NCI-H2196 (cell line): ENCODE measurements around the gene PTTG1IP.

Experiments used
- DNase-seq: peaks from one replicate; lab custom pipeline; 2025; ENCODE audit not compliant: unreplicated experiment; lab: John Stamatoyannopoulos, UW

Gene PTTG1IP

DNA sequence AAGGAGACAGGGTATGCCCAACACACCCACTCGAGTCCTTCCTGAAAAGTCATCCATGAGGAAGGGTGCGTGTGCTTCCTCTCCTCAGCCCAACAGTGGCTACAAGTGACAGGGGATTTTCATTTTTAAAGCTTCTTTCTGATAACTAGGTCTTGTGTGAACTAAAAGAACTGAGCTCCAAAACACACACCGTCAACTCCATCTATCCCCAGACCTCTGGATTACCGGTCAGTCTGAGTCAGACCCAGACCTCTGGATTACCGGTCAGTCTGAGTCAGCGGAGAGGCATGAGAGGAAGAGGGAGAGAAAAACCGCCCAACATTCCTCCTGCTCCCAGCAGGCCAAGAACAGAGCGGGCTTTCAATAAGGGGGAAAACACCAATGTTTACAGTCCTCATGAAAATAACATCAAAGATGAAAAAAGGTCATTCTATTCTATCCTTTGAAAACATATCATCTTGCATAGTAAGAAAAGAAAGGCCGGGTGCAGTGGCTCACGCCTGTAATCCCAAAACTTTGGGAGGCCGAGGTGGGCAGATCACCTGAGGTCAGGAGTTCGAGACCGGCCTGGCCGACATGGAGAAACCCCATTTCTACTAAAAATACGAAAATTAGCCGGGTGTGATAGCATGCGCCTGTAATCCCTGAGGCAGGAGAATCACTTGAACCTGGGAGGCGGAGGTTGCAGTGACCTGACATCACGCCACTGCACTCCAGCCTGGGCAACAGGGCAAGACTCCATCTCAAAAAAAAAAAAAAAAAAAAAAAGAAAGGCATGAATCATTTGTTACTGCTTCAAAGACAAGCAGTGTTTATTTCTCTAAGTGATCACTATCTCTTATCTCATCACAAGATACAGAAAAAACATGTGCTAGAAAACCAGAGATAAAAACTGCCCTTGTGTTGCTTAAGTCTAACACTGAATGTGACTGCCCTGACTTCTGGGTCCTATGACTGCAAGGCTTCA, 3.4 kb downstream of the PTTG1IP start:
- DNase-seq: no peak

DNA sequence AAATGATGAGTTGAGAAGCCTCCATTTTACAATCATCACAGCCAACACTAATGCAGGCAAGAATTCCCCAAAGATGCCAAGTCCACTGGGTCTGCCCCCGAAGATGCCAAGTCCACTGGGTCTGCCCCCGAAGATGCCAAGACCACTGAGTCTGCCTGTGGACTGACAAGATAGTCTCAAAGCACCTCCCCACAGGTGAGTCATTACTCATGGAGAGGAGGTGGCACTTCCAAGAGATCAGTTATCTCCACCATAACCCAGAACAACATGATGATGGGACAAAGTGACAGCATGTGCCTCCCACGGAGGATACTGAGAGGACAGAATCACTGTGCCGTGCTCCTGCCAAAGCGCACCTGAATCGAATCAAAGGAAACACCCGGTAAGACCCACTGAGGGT, 4.8 kb downstream of the PTTG1IP start:
- no peak for DNase-seq

DNA sequence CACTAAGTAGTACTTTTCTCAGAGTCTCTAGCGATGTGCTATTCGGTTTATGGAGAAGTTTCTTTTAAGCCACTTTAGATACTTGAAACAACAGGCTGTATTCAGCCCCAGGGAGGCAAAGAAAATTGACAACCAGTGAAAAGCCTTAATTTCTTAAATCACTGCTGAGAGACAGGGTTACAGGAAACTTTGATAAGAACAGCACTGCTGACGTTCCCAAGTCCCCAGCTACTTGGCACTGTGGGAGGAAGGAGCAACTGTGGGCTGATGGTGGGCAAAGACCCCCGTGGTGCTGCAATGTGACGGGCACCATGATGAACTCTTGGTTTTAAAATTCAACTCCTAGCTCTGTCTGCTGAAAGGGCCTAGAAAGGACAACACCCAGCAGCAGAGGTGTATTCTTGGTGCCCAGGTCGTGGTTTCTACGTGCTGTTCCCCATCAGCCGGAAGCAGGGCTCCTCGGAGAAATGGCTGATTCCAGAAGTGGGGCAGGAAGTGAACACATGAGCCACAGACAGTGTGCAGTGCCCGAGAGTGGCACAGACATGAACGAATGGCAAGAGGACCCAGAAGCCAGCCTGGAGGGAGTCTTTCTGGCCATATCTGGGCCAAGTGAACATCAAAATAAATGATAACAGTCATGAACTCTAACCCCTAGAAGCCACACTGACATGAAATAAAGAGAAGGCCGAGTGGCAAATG, 5.3 kb downstream of the PTTG1IP start:
- DNase-seq: no peak

DNA sequence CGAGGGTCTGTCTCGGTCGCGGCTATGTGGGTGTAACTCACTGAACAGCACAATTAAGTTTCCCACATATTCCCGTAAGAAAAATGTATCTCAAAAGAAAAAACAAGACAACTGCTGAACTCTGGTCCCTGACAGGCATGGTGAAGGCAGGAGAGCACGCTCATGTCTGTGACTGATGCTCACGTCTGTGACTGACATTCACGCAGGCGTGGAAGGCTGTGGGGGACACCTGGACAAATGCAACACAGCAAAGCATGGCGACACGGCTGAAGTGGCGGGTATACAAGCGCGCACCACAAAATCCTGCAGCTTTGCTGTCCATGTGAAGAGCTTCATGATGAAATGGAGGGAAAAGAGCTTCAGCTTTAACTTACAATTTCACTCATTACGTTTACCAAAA, 6.0 kb downstream of the PTTG1IP start:
- no peak for DNase-seq

DNA sequence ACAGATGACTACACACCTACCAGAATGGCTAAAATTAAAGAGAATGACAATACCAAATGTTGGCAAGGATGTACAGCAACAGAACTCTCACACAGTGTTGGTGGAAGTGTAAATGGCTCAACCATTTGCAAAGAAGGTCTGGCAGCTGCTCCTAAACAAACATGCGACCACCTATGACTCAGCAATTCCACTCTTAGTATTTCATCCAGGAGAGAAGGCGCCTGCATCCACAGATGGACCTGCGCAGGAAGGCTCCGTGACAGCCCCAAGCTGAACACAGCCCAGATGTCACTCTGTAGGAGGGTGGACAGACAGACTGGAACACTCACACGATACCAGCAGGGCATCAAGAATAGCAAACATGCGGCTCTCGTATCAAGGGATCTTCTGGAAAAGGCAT, 6.7 kb downstream of the PTTG1IP start:
- DNase-seq: no peak

DNA sequence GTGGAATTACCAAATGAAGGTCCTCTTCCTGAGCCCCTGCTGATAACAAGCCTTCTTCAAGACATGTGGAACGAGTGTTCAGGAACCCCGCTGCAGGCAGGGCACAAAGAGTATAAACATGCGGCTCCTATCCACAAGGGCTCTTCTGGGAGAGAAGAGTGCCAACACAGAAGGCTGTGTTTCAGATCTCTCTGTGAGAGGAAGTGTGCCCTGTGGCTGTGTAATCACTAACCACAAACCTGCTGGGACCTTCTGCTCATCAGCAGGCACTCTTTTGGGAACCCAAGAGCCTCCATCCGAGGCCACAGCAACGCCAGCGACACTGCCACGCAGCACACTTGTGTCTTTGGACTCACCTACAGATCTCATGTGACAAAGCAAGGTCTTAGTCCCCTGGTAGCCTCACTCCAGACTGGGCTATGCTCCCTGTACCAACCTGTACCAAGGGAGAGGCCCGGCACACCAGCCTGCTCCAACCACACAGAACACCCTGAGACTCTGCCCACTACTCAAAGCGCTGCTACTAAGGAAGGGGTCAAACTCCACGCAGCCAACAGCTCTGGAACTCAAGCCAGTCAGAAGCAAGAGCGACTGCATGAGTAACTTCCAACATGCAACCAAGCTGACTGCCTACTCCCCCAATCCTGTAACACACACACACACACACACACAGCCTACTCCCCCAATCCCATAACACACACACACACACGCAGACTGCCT, 7.8 kb downstream of the PTTG1IP start:
- no peak for DNase-seq

DNA sequence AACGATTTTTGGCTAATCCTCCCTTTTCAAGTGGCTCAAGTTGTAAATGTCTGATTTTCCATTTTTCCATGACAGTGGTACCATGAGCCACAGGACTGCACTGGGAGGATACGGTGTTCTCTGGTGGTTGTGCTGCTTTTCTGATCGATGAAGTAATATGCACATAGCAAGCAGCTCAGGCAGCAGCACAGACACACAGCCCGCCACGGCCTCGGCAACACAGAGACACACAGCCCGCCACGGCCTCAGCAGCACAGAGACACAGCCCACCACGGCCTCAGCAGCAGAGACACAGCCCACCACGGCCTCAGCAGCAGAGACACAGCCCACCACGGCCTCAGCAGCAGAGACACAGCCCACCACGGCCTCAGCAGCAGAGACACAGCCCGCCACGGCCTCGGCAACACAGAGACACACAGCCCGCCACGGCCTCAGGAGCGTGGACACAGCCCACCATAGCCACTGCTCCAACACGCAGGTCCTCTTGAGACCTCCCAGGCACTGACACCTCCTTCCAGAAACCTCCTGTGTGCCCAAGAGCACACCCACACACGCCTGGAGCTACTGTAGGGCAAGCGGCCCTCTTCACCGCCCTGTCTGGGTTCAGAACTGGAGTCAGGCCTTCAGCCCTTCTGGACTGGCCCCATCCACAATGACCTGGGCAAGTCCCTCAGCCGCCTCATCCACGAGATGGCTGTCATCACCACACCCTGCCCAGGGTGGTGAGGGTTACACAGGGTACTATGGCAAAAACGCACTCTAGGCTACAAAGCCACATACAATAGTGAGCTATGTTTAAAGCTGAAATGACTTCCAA, 10.4 kb downstream of the PTTG1IP start:
- DNase-seq: no peak

DNA sequence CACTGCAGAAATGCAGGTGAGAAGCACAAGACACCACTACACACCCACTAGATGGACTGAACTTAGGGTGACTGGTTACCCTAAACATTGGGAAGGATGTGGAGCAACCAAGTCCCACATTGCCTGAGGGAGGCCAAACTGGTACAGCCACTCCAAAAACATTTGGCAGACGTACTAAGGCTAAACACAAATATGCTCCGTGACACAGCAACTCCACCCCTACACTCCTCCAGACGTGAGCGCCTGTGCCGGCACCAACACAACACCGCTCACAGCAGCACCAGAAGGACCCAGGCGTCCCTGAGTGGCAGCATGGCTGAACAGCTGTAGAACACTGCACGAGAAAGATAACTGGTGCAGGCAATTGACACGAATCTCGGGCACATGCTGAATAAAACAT, 14.7 kb downstream of the PTTG1IP start:
- DNase-seq: no peak

DNA sequence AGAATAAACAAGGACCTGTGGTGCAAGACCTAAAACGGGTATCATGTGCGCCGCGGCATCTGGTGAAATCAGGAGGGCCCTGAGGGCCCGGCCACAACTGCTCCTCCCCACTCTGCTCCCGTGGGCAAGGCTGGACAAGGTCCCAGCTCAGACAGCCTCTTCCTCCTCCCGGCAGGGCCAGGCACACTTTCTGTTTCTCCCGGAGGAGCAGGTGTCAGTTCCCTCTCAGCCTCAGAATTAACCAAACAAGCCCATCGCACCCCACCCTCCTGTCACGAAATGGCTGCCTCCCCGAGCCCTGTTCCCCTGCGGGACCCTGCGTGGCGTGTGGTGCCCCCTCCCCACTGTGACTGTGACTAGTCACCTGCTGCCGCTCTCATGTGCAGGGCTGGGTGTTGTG, 15.2 kb downstream of the PTTG1IP start:
- no peak for DNase-seq

DNA sequence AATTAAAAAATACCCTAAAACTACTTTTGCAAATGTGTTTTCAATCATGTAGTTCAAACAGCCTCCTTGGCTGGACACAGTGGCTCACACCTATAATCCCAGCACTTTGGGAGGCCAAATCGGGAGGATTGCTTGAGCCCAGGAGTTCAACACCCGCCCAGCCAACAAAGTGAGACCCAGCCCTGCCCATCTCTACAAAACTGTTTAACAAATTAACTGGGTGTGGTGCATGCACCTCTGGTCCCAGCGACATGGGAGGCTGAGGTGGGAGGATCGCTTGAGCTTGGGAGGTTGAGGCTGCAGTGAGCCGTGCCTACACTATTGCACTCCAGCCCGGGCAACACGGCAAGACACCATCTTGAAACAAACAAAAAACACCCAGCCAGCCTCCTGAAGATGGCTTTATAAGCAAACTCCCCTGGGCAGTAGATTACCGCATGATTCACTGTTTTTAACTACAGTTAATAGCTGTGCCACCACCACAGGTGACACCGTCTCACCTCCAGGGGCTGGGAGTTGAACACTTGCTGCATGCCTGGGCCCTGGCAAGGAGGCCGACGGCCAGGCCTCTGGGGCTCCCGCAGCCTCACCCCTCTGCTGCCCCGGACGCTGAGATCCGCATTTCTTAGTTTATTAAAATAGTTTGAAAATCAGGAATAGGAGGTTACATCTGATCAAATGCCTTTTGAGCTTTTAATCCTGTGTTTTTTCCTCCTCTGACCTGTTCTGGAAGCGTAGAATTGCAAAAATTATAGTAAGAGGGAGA, 16.2 kb downstream of the PTTG1IP start:
- no peak for DNase-seq

DNA sequence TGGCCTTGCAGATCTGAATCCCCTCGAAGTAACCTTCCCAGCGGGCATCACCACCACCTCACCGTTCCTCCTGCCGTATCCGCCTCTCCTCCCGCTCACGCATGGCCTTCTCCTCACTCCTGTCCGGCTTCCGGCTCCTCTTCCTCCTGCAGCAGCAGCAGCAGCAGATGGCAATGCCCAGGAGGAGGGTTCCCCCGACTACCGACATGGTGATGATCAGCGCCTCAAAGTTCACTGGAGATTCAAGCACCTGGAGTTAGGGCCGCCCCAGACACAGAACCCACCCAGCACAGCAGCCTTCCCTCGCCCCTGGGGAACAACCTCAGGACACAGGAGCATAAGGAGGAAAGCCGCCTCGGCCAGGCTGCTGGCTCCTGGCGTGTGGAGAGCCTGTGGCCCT, 17.4 kb downstream of the PTTG1IP start:
- DNase-seq: no peak

DNA sequence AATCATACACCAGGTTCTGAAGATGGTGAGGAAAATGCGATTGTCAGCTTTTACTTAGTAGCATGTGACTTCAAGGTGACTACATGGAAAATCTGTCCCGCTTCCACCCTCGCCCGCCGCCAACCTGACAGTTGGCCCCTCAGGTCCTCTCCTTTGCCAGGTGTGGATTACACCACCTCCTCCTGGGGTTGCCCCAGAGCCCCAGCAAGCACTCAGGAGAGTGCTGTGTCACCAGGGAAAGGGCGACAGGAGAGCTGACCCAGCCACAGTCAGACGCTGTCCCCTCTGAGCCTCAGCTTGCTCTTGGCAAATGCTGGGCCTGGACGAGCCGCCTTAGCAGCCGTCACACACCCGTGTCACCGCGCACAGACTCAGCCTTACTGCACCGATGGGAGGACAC, 17.9 kb downstream of the PTTG1IP start:
- DNase-seq: no peak

DNA sequence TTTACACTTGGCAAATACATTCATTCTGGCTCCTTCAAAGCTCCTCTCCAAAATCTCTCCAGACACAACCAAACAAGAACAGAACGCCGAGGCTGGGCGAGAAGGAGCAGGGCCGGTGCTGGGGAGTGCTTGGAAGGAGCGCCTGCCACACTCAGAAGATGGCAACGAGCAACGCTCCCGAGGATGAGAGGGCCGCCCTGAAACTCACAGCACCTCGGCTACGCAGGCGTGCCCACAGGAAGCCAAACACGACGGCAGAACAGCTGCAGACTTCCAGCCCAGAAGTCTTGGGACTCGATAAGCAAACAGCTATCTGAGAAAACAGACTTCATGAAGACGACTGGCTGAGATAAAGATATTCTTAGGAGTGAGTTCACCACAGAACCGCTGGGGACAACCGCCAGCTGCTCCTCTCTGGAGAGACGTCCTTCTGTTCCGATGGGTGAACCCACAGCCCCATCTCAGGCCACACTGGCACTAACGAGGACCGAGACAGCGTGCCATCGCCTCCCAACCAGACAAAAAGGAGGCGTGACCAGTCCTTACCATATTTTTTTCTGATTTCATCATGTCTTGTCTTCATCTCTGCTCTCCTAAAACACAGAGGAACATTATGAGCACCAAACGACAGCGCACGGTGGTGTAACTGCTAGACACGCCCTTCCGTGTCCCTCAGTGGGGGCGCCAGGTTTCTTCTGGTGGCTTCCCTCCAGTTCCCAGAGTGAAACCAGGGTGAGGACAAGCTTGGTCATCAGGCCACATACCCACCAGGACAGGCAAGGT, 18.6 kb downstream of the PTTG1IP start:
- no peak for DNase-seq

DNA sequence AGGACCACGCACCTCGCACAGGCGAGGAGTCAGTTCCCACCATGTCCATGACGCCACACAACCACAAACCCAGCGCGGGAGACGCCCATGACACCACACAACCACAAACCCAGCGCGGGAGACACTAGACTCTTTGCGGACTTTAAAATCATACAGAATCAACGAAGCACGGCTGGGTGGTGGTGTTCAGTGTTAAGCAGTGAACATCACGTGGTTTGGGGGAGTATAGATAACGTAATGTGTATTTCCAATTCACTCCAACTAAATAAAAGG, 19.2 kb downstream of the PTTG1IP start:
- no peak for DNase-seq

DNA sequence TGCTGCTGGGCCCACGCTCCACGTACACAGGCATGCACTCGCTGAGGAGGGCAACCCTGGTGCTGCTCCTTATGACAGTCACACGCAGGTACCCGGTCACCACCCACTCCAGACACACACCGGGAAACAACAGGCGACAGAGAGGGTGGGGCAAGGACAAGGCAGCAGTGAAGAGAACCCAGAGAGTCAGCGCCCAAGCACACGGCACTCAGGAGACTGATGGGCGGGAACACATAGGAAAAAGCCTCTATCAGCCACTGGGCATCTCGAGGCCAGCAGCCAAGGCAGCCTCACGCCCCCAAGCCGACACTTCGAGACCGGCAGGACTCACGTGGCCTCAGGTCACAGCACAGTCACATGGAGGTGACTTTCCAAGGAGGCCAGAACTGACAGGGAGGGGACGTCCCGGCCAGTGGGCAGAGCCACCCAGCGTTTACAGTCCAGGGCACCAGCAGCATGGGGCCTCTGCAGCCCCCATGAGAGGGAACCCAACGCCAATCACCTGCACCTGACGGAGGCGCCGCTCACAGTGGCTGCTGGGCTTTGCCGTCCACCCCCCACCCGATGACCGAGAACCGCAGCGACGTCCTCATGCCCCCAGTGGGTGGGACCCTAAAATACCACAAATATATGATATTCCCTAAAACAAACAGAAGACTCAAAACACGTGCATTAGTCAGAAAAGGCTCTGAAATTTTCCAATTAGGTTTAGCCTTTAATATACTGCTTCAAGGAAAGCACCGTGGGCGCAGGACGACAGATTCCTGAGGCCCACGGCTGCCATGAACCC, 19.7 kb downstream of the PTTG1IP start:
- no peak for DNase-seq

DNA sequence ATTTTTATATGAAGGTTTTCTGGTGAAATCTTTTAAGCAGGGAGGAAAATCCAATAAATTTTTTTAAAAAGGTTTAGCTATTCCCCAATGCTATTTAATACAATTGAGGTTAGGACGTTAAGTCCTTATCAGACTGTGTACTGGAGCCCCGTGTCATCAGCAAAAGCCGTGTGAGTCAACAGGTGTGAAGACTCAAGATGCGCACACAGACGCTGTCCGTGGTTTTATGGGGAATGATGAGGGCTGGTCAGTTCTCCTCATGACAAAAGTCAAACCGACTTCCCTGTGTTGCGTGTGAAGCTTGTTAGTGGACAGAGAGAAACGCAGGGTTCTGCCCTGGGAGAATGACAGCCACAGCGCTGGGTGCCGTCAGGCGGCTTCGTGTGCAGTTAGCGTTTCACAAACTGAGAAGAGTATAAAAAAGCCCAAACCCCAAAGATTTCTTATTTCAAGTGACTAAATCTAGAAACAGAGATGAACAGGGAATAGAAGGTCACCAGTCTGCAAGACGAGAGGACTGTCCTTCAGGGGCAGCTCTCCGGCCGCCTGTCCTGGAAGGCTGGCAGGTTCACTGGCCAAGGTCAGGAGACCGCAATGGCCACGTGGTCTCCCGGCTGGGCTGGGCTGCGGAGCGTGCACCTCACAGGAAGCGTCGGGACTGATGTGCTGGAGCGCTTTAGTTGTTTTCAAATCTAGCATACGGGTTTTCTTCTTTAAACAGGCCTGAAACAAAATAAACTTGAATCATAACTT, 22.4 kb downstream of the PTTG1IP start:
- DNase-seq: no peak

DNA sequence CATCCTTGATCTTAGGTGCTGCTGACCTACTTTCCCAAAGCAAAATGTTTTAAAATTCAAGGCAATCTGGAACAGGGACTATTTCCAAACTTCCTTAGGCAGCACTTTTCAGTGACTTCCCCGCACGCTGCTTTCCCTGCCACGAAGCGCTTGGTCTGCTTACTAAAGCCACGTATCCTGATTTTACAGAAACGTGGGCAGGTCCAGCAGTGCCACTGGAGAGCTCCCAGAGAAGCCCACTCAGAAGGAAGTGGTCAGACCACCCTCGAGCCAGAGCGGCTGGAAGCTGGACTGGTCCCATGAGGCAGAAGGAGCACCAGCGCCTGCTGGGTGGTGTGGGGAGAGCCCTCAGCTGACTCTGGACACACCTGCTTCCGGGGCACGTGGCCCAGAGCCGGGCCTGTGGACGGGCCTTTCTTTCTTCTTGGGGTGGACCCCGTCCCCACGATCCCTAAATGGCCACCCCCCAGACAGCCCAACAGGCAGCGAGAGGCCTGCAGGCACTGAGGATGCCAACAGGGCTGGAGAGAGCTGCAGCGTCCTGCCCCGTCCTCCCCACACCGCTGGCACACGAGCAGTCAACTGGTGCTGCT, 23.2 kb downstream of the PTTG1IP start:
- no peak for DNase-seq
